ENCODE data around the gene HOXB9. TPM values are rescaled to one million over a fixed set of nuclear protein-coding genes. Genes with fewer than 3 reads are reported as not detected.
A peak's percentile ranks its signal among the peaks of the same experiment; 100 is the strongest.

The HOXB9 gene
- polyA plus RNA-seq, 1 donor from 2014 or later, result not detected

GRCh38 chr17:48622857-48623256, 3.3 kb downstream of the HOXB9 start:
- H3K36me3 Mint-ChIP-seq, result peaks cover 1% of the 10 kb centered on the region
- peaks cover 73% of the 10 kb centered on the region for H3K27me3 Mint-ChIP-seq
- H3K27ac Mint-ChIP-seq, result peak overlapping the region in 2 of 3 donors; percentile 6 to 66
- H3K4me3 Mint-ChIP-seq, result peak overlapping the region in 2 of 4 donors; percentile 61 to 64
- peaks cover 0 to 4% (median 0%) of the 10 kb centered on the region in 3 donors for H3K9me3 Mint-ChIP-seq
- H3K4me1 Mint-ChIP-seq, result peaks cover 5 to 10% (median 6%) of the 10 kb centered on the region in 3 donors

- Mint-ChIP-seq H3K27me3 (peaks cover 75% of the 10 kb centered on the region), H3K4me3 (peak overlapping the region in 1 of 4 donors; percentile 64), H3K27ac (peak overlapping the region in 2 of 3 donors; percentile 66 to 71), H3K36me3 (peaks cover 1% of the 10 kb centered on the region), H3K9me3 (peaks cover 0 to under 1% (median 0%) of the 10 kb centered on the region in 3 donors), H3K4me1 (peaks cover 6 to 12% (median 8%) of the 10 kb centered on the region in 3 donors)
Observed at GRCh38 chr17:48621410-48622392, 4.5 kb downstream of the HOXB9 start.

- Mint-ChIP-seq H3K27ac (peak overlapping the region in 1 of 3 donors; percentile 66), H3K4me3 (peak overlapping the region in 1 of 4 donors; percentile 44), H3K9me3 (no peaks in the 10 kb centered on the region), H3K36me3 (peaks cover 1% of the 10 kb centered on the region), H3K27me3 (peaks cover 79% of the 10 kb centered on the region), H3K4me1 (peaks cover 4 to 13% (median 5%) of the 10 kb centered on the region in 3 donors)
Observed at GRCh38 chr17:48620461-48621139, 5.6 kb downstream of the HOXB9 start.

DNA sequence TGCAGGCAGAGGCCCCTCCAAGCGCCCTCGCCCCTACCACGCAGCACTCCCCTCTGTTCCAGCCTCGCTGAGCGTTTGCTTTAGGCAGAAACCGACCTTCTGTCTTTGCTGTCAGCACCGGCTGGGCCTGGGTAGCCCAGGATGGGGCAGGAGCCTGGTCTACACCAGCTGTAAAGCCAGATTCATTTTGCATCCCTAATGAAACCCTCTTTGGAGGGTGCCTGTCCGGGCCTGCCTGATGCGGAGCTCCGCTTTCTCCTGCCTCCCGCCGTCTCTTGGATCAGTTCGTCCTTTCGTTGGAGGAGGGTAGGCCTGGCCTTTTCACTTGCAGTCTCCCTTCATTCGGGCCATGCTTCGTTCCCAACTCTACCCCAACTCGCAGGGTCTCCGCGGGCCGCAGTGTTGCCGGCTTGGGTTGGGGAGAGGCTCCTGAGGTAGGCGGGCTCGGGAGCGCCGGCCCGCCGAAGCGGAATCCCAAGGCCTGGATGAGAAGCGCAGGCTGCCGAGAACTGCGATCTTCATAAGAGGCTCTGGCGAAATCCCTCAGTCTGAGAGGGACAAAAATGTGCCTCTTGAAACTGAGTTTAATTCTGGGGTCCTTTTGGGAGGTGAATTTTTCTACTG, 6.2 kb downstream of the HOXB9 start:
- peaks cover 3 to 17% (median 5%) of the 10 kb centered on the region in 3 donors for H3K4me1 Mint-ChIP-seq
- H3K4me3 Mint-ChIP-seq, result peak overlapping the region in 2 of 4 donors; percentile 48 to 74
- H3K36me3 Mint-ChIP-seq, result peaks cover 1% of the 10 kb centered on the region
- peak overlapping the region in 2 of 3 donors; percentile 74 to 83 for H3K27ac Mint-ChIP-seq
- H3K27me3 Mint-ChIP-seq, result peaks cover 80% of the 10 kb centered on the region
- H3K9me3 Mint-ChIP-seq, result no peaks in the 10 kb centered on the region

GRCh38 chr17:48618256-48618896, 7.8 kb downstream of the HOXB9 start:
- H3K4me3 Mint-ChIP-seq, result peak overlapping the region; percentile 3 to 82 (median 74)
- H3K27ac Mint-ChIP-seq, result peak overlapping the region; percentile 72 to 98 (median 94)
- peaks cover 3% of the 10 kb centered on the region for H3K36me3 Mint-ChIP-seq
- peaks cover 4 to 17% (median 7%) of the 10 kb centered on the region in 3 donors for H3K4me1 Mint-ChIP-seq
- H3K9me3 Mint-ChIP-seq, result peaks cover 0 to 2% (median 0%) of the 10 kb centered on the region in 3 donors
- H3K27me3 Mint-ChIP-seq, result peaks cover 77% of the 10 kb centered on the region

GRCh38 chr17:48617471-48618255, 8.5 kb downstream of the HOXB9 start:
- H3K36me3 Mint-ChIP-seq, result peaks cover 3% of the 10 kb centered on the region
- H3K27ac Mint-ChIP-seq, result peak overlapping the region; percentile 72 to 98 (median 94)
- H3K27me3 Mint-ChIP-seq, result peaks cover 74% of the 10 kb centered on the region
- peak overlapping the region in 2 of 4 donors; percentile 12 to 68 for H3K4me3 Mint-ChIP-seq
- peaks cover 0 to 2% (median 0%) of the 10 kb centered on the region in 3 donors for H3K9me3 Mint-ChIP-seq
- H3K4me1 Mint-ChIP-seq, result peaks cover 4 to 17% (median 10%) of the 10 kb centered on the region in 3 donors

DNA sequence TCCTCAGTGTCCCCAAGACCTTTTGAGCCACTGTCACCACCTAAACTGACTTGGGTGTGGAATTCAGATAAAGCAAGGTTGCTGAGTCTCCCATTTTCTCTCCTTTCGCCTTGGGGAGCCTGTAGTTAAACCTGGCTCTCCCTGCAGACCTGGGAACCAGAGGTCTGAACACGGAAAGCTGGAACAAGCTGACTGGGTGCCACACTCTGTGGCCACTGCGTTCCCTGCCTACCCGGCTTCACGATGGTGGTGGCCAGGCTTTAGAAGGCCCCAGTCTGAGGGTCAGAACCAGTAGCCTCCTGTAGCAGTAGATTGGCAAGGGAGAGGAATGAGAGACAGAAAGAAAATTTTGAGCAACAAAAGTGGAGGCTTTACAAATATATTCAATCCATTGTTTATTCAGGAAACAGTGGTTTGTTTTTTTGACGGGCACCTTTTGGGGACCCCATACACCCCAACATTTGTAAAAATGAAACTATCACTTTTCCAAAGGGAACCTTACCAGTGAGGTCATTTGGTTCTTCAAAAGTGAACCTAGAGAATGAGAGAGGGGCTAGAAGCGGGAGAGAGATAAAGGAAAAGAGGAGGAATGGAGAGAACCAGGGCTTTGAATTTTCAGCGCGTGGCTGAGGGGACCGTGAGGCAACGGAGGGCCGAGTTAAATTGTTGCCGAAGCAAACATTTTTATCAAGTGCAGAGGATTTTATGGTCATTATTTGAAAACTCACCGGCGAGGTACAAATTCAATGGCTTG, 9.3 kb downstream of the HOXB9 start:
- peaks cover 0 to 2% (median 0%) of the 10 kb centered on the region in 3 donors for H3K9me3 Mint-ChIP-seq
- H3K4me1 Mint-ChIP-seq, result peaks cover 8 to 17% (median 14%) of the 10 kb centered on the region in 3 donors
- peak overlapping the region; percentile 41 to 98 (median 76) for H3K27ac Mint-ChIP-seq
- H3K27me3 Mint-ChIP-seq, result peaks cover 70% of the 10 kb centered on the region
- peak overlapping the region in 2 of 4 donors; percentile 12 to 66 for H3K4me3 Mint-ChIP-seq
- peaks cover 3% of the 10 kb centered on the region for H3K36me3 Mint-ChIP-seq

- Mint-ChIP-seq H3K4me3 (peak overlapping the region in 1 of 4 donors; percentile 66), H3K36me3 (peaks cover 3% of the 10 kb centered on the region), H3K9me3 (peaks cover 0 to 2% (median 0%) of the 10 kb centered on the region in 3 donors), H3K27ac (peak overlapping the region; percentile 67 to 98 (median 83)), H3K27me3 (peaks cover 67% of the 10 kb centered on the region), H3K4me1 (peaks cover 11 to 22% (median 16%) of the 10 kb centered on the region in 3 donors)
Observed at GRCh38 chr17:48615963-48616716, 10.0 kb downstream of the HOXB9 start.

DNA sequence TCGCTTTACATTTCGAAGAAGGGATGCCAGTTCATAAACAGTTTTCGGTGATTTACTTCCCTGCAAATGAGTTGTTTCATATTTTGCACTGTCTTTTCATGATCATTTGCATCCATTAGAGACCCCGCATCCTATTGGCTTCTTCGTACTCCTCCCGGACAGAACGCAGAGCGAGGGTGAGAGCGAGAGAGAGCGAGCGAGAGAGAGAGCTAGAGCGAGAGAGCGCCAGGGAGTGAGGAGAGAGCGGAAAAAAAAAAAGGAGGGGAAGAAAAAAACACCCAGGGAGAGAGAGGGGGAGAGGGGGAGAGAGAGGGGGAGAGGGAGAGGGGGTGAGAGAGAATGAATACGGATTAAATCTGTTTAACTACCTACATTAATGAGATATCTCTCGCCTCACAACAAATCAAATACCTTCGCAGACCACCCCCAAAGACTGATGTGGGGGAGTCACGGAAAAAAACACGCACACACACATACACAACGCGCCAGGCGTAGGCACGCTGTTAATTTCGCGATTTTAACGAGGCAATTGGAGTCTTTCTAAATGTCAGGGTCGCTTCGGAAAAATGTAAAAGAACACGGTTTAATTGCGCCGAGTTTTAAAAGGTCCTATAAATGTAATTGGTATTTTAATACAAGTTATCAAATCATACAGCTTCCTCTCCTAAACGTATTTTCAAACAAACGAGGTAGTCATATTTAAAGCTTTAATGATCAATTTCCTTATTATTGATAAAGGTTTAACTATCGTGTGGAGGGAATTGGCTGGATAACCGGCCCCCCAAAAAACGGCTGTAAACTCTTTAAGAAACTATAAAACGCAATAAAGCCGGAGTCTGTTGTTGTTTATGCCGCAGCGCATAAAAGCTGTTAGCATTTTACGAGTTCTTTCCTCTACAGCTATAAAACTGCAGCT, 10.9 kb downstream of the HOXB9 start, which contains the start of gene HOXB8:
Gene HOXB8, minus strand, starts transcription at position 246 of the 916 bp plus-strand sequence. CDS start 588 bp downstream, outside the sequence.
- Mint-ChIP-seq H3K4me1 (peaks cover 15 to 28% (median 20%) of the 10 kb centered on the region in 3 donors), H3K4me3 (peak within 1 kb of the TSS in 3 of 4 donors; percentile 66 to 90 (median 67)), H3K36me3 (peaks cover 2% of the 10 kb centered on the region), H3K27ac (peak within 1 kb of the TSS; percentile 83 to 98 (median 86)), H3K9me3 (peaks cover 0 to 4% (median 0%) of the 10 kb centered on the region in 3 donors), H3K27me3 (peaks cover 67% of the 10 kb centered on the region)

GRCh38 chr17:48613862-48614694, 12.1 kb downstream of the HOXB9 start:
- H3K4me3 Mint-ChIP-seq, result peak overlapping the region; percentile 21 to 90 (median 75)
- H3K4me1 Mint-ChIP-seq, result peaks cover 15 to 28% (median 20%) of the 10 kb centered on the region in 3 donors

More at GRCh38 chr17:48613862-48614694, 12.1 kb downstream of the HOXB9 start:
- Mint-ChIP-seq H3K9me3 (peaks cover 0 to 4% (median 0%) of the 10 kb centered on the region in 3 donors), H3K27me3 (peaks cover 61% of the 10 kb centered on the region), H3K27ac (peak overlapping the region; percentile 76 to 82 (median 78)), H3K36me3 (peaks cover 2% of the 10 kb centered on the region)
